ENCODE measurements around the gene ZNF341. TPM values are rescaled to one million over a fixed set of nuclear protein-coding genes. Genes with fewer than 3 reads are reported as not detected.
A peak's percentile ranks its signal among the peaks of the same experiment; 100 is the strongest.

The ZNF341 gene
- total and polyA plus RNA-seq, 2 donors (not counting 1 experiment from before 2014, with no cell fraction given) = 9.1 to 10.9 TPM

DNA sequence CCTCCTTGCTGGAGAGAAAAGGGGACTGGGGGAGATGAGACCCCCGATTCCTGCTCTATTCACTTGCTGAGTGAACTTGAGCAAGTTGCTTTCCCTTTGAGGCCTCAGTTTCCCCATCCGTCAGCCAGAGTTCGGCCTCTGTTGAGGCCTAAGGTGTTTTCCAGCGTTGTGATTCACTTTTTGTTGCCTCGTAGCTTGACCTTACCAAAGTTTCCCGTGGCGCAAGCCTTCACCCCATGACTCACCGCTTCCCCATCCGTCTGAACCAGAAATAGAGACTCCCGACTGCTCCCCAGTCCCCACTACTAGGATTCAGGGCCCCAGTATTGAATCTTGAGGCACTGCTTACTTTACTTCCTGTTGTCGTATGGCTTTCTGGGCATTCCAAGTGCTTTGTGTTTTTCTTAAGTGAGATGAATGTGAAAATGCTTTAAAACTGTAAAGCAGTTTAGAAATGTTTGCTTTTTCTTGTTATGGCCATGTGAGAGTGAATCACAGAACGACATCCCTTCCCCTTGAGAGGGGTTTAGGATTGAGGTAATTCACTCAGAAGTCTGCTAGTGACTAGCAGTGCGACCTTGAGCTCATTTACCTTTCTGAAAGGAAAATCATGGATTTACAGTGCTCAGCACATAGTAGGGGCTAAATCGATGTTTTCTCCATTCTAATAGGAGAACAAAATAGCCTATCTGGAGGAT lies 80.5 kb downstream of the ZNF341 start:
- peaks cover 67% of the 10 kb centered on the region for H3K79me2 ChIP-seq (ENCODE audit: control insufficient read depth, insufficient read depth, low read length)
- Mint-ChIP-seq H3K27me3 (no peaks in the 10 kb centered on the region), H3K4me1 (peaks cover 55% of the 10 kb centered on the region), H3K27ac (peak overlapping the region; percentile 96), H3K4me3 (peak overlapping the region; percentile 97), H3K9me3 (ENCODE audit: insufficient read depth) (no peaks in the 10 kb centered on the region)
- intact Hi-C loops (cut with micrococcal nuclease) = loop anchor here (5.0 to 10.0 kb wide), 4 partner anchors 258 to 1705 kb away; partner anchors contain the start of genes TM9SF4 and UQCC1
- H3K4me2 ChIP-seq (replicated peaks; ENCODE audit: low read depth, low read length, poor library complexity, severe bottlenecking) = peak overlapping the region; percentile 98
- no peaks in the 10 kb centered on the region for H3K27me3 ChIP-seq (replicated peaks in 1 of 4; ENCODE audit: control extremely low read depth in 1 of 4, control insufficient read depth in 3 of 4, insufficient read depth in 4 of 4, low read length in 3 of 4)
- 1% methylated on average over 10 of the region's 14 CpGs for WGBS (ENCODE audit: insufficient coverage)
- H3K4me1 ChIP-seq (ENCODE audit: control insufficient read depth in 2 of 2, insufficient read depth in 2 of 2, low read length in 2 of 2) = peaks cover 23 to 30% of the 10 kb centered on the region in 2 donors
- CTCF ChIA-PET = interaction anchor here (1.0 to 3.3 kb wide), 4 partner anchors 33 to 258 kb away, joined by 3 to 21 read pairs (median 6); partner anchors contain the start of gene ZNF341
- no peaks in the 10 kb centered on the region for H3K9me3 ChIP-seq (ENCODE audit: control extremely low read depth in 1 of 3, control insufficient read depth in 2 of 3, insufficient read depth in 1 of 3, low read length in 2 of 3)
- ATAC-seq (ENCODE audit: low read depth) (no peak), DNase-seq (peak; percentile 37)
- peaks cover 0 to 15% of the 10 kb centered on the region in 2 experiments for H3K36me3 ChIP-seq (replicated peaks in 1 of 2; ENCODE audit: control extremely low read depth in 1 of 2, control insufficient read depth in 1 of 2, extremely low read depth in 1 of 2, insufficient read depth in 2 of 2, low read length in 1 of 2)
- H3K27ac ChIP-seq (ENCODE audit: low read length in 2 of 2) = peak overlapping the region; percentile 65 to 90
- peaks cover 60% of the 10 kb centered on the region for H4K20me1 ChIP-seq (ENCODE audit: control insufficient read depth, insufficient read depth, low read length, poor library complexity, severe bottlenecking)
- peak overlapping the region; percentile 86 to 97 (median 92) for H3K4me3 ChIP-seq (ENCODE audit: control extremely low read depth in 1 of 5, extremely low read depth in 1 of 5, insufficient read depth in 1 of 5, low read depth in 2 of 5, low read length in 4 of 5)
- POLR2A ChIA-PET = interaction anchor here (1.0 to 2.1 kb wide), 4 partner anchors 47 to 181 kb away, joined by 3 to 6 read pairs (median 4); partner anchors contain the start of gene RALY
- peak overlapping the region; percentile 93 for H3K9ac ChIP-seq (ENCODE audit: low read length)
- TF ChIP-seq EZH2 (IDR thresholded peaks at IDR 0.05; ENCODE audit: borderline replicate concordance, insufficient read depth, low read depth, low read length, poor library complexity, severe bottlenecking) = no peak
- TF ChIP-seq, protein P1, sequence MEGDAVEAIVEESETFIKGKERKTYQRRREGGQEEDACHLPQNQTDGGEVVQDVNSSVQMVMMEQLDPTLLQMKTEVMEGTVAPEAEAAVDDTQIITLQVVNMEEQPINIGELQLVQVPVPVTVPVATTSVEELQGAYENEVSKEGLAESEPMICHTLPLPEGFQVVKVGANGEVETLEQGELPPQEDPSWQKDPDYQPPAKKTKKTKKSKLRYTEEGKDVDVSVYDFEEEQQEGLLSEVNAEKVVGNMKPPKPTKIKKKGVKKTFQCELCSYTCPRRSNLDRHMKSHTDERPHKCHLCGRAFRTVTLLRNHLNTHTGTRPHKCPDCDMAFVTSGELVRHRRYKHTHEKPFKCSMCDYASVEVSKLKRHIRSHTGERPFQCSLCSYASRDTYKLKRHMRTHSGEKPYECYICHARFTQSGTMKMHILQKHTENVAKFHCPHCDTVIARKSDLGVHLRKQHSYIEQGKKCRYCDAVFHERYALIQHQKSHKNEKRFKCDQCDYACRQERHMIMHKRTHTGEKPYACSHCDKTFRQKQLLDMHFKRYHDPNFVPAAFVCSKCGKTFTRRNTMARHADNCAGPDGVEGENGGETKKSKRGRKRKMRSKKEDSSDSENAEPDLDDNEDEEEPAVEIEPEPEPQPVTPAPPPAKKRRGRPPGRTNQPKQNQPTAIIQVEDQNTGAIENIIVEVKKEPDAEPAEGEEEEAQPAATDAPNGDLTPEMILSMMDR (IDR thresholded peaks at IDR 0.05) = no peak
- peak overlapping the region; percentile 82 for H2AFZ ChIP-seq (ENCODE audit: insufficient read depth, low read depth, low read length, poor library complexity, severe bottlenecking)
